DND-41 (cell line): Measurements from ENCODE around the gene RSPRY1.

Experiments
- CTCF ChIP-seq: IDR thresholded peaks from 2 replicates; pipeline ENCODE4 v1.5.1; 2012; ENCODE audit warnings: borderline replicate concordance, low read length, moderate library complexity, mild to moderate bottlenecking; ENCODE audit not compliant: poor library complexity, severe bottlenecking; ENCODE audit errors: extremely low read depth
- EZH2 ChIP-seq: IDR thresholded peaks from 3 replicates; pipeline ENCODE4 v1.6.1; 2012; ENCODE audit warnings: borderline replicate concordance, low read depth, mild to moderate bottlenecking, moderate library complexity, low read length, inconsistent platforms; ENCODE audit not compliant: severe bottlenecking

- no peak for TF ChIP-seq CTCF
- no peak for TF ChIP-seq EZH2
Observed at GRCh38 chr16:57271063-57271345, 84.9 kb downstream of the RSPRY1 start.
